NCI-H748 (cell line): ENCODE data around the gene SERPINA9.
A peak's percentile ranks its signal among the peaks of the same experiment; 100 is the strongest.
"Not testable (repeated sequence)": the region's sequence is repeated elsewhere in the genome, so short reads cannot be mapped to it uniquely, and the experiment has no call there.

ENCODE experiments used
- DNase-seq: peaks from one replicate; lab custom pipeline; 2025; ENCODE audit not compliant: unreplicated experiment; lab: John Stamatoyannopoulos, UW

The SERPINA9 gene

DNA sequence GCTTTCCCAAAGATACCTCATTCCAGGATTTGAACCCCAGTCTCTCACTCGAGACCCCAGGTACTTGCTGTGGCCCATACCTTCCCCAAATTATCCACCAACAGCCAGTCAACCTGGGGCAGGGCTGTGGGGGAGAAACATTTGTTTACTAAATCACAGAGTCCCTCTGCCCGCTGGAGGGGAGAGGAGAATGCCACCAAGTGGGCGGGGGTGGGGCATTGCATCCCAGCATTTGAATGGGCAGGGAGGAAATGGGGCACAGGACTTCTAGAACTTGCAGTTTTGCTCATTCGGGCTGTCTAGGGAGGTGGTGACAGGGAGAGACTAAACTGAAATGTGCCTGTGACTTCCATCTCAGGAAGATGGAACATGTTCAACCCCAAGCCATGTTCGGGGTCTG, 10.9 kb upstream of the SERPINA9 start:
- no peak for DNase-seq

DNA sequence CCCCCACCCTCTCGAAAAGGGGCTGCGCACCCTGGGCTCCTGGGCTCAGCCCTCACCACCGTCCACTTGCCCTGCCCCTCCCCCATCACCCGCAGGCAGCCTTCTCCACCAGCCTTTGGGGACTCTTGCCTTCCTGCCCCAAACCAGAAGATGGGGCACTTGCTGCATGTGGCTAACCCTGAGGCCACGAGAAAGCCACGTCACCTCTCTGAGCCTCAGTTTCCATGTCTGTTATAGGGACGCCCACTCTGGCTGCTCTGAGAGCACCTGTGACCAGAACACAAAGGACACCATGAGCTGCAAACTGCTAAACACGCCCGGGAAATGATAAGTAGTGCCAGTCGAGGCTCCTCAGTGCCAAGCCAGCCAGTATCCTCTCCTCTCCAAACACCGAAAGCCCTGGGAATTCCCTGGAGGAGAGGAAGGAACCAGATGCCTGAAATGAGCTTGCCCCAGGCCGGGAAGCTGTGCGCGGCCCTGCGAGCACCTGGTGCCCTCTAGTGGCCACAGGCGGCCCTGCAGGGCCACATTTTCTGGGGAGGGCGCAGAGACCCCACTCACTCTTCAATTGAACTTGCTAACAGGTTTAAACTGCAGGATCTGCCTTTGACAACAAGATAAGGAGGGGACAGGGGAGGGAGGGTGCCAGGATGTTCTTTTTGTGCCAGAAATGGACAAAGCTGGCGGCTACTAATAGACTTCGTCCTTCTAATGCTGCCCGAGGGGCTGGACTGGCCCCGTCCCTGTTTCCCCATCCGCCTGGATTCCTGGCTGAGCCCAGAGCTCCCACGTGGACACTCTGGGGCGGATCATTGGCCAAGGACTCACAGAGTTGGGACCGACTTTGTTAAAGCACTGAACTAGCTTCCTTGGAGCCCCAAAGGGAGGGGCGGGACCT, 10.2 kb upstream of the SERPINA9 start:
- DNase-seq: peak; percentile 63

DNA sequence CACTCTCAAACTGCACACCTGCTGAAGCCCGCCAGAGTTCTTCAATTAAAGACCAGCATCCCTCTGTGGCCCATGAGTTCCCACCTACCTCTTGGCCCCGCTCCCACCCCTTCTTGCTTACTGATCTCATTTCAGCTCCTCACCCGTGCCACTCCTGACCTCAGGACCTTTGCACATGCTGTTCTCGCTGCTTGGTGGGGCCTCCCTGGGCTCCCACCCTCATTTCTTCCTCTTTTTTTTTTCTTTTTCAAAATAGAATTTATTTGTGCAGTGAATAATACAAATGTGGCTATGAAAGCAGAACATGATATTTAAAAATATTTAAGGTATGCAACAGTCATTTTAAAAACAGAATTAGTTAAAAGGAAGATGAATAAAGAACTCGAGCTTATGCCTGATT, 8.5 kb upstream of the SERPINA9 start:
- no peak for DNase-seq

DNA sequence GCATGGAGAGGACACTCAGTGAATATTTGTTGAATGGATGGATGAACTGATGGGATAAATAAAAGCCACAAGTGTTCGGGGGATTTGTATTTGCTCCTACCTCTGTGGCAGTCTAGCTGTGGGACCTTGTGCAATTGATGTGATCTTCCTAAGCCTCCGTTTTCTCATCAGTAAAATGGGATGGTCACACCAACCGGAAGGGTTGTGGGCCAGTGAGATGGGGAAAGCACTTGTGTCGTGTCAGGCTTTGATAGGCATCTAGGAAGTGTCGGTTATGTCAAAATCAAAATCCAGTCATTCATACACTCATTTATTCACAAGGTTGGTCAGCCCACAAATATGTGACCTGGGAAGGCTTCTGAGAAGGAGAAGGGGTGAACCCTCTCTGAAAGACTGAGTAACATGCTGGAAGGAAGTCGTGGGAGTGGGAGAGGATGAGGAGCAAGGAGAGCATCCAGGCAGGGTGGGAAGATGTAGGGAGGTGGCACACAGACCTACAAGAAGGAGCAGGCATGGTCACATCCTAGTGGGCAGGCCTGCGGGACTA, 7.8 kb upstream of the SERPINA9 start:
- no peak for DNase-seq

DNA sequence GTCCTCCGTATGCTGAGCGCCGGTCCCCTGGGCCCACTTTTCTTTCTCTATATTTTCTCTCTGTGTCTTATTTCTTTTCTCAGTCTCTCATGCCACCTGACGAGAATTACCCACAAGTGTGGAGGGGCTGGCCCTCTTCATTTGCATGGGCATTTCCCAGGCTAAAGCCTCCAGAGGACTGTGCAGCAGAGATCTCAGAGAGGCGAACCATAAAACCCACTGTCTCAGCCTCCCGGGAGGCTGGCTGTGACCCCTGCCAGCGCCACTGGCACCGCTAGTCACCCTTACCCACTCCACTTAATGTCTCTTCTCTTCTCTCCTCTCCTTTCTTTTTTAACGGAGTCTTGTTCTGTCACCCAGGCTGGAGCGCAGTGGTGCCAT, 7.1 kb upstream of the SERPINA9 start:
- no peak for DNase-seq

DNA sequence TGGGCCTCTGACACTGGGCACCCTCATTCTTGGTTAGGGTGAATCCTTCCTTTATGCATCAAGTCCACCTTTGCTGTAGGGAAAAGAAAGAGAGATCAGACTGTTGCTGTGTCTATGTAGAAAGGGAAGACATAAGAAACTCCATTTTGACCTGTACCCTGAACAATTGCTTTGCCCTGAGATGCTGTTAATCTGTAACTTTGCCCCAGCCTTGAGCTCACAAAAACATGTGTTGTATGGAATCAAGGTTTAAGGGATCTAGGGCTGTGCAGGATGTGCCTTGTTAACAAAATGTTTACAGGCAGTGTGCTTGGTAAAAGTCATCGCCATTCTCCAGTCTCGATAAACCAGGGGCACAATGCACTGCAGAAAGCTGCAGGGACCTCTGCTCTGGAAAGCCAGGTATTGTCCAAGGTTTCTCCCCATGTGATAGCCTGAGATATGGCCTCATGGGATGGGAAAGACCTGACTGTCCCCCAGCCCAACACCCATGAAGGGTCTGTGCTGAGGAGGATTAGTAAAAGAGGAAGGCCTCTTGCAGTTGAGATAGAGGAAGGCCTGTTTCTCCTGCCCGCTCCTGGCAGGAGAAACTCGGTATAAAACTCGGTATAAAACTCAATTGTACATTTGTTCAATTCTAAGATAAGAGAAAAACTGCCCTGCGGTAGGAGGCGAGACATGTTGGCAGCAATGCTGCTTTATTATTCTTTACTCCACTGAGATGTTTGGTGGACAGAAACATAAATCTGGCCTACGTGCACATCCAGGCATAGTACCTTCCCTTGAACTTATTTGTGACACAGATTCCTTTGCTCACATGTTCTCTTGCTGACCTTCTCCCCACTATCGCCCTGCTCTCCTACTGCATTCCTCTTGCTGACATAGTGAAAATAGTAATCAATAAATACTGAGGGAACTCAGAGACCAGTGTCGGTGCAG, 6.4 kb upstream of the SERPINA9 start:
- DNase-seq: not testable (repeated sequence)

DNA sequence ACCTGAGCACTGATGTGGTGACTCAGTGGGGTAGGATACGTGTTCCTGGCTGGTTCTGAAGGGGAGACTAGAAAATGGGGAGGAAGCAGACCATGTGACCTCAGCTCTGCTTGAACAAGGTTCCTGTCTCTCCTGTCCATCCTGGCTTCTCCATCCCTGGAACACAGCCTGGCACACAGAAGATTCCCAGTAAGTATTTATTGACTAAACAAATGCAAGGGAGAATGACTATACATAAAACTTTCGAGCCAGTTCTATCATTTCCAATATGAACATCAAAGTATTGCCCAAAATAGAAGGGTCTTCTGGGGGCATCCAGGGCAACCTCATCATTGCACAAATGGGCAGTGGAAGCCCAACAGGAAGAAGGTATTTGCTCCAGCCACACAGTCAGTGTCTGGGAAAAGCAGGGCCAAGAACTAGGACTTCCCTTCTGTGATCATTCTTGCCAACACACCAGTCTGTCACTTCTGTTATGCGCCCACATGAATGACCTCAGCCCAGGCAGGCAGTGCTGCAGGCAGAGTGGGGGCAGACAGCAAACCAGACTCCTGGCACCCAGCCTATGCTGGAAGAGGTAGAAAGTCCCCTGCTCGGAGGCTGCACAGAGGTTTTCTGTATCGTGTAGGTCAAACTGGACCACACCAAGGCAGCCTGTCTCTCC, 5.6 kb upstream of the SERPINA9 start:
- DNase-seq: no peak

DNA sequence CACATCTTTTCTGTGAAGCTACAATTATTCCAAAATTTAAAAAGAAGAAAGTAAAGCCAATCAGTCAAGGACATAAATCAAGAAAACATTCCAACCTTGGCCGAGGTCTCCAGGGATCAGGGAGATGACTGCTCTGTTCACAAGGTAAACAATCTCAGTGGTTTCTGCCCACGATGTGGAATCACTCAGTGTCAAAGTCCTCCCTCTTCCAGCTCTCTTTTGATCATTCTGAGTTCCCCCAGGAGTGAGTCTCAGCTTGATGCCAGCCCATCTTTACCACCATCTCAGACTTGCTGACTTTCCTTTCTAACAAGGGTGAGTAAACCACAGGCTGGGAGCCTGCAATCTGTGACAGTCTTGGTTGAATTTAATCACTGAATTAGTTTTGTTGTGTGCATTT, 4.8 kb upstream of the SERPINA9 start:
- DNase-seq: no peak

DNA sequence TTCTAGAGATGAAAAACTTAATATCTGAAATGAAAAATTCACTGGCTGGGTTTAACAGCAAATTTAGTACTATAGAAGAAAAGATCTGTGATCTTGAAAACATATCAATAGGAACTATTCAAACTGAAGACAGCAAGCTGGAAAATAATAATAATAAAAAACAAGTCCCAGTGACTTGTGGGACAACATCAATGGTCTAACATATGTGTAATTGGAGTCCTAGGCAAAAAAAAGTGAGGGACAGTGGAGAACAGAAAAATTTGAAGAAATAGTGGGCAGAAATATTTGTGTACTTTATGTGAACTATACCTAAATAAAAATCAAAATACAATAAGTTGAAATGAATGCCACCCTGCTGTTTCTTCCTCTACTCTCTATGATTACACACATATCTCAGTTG, 2.4 kb upstream of the SERPINA9 start:
- no peak for DNase-seq

DNA sequence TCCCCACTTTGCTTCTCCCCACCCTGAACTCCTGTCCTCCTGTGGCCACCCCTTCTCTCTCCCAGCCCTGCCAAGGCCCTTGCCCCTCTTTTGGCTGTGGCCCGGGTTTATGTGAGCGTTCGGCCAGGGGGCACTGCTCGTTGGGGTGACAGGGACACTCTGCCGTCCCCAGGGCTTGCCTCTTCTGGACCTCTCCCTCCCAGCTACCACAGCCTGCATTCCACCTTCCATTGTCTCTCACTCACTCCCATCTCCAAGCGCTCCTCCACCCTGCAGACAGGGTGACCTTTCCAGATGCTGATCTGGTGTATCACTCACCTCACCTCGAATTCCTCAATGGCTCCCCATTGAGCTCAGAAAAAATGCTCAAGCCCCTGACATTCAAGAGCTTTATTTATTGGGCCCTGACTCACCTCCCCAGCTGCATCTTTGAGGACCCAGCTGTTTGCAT, 1.4 kb downstream of the SERPINA9 start:
- DNase-seq: no peak

DNA sequence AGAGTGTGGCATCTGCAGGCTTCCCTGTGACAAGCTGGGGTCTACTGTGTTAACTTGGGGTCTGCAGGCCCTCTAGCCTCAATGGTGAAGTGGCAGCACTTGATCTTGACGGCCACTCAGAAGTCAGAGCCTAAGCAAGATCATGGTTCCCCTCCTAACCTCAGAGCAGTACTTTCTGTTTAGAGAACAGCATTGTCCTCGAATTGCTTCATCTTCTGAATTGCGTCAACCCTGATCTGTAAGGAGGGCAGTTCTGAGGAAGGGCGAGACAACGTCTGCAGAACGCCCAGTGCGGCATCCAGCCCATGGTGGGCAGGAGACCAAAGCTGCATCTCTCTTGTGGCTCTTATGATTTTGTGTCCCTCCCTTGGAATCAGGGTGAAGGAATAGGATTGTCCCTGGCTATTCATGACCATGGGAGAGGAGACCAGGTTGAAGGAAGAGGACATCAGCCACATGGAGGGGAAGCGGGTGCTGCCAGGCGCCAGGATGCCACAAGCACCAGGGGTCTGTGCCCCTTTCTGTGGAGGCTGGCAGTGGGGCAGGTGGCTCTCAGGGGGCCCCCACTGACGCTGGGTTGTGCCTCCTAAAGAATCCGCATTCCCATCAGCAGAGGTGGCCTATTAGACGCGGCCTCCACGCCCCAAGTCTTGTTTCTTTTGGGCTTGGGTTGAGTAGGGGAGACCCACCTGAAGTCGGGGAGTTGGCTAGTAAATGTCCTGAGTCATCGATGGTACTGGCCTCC, 2.2 kb downstream of the SERPINA9 start:
- DNase-seq: no peak

DNA sequence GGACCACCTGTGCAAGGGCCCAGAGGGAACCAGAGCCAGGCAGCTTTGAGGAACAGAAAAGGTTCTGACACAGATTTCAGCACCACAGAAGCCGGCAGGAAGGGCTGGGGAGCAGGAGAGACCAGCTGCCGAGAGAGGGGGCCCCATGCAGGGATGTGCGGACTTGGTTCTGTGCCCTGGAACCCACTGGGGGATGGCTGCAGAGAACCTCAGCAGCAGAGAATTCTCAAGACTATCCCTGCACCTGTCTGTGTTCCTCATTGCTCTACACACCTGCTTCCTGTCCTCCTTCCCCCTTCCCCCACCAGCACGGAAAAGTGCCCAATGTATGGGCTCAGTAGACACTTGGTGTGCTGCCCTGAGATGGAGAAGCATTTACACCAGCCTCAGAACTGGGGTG, 3.2 kb downstream of the SERPINA9 start:
- DNase-seq: no peak

DNA sequence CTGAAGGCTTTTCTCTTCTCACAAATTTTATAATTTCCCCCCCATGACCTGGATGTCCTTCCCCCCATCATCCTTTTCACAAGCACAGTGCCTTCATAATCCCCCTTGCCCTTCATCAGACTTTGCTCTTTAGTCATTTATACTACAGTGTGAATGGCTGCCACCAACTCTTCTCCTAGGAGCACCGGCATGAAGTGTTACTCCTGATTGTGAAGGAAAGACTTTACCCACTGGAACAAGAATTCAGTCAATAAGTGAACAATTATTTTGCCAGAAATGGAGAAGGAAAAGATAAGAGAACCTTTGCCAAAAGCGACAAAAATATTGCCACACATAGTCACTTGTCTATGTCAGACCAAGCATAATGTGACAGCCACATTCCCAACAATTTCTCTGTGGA, 5.0 kb downstream of the SERPINA9 start:
- no peak for DNase-seq

DNA sequence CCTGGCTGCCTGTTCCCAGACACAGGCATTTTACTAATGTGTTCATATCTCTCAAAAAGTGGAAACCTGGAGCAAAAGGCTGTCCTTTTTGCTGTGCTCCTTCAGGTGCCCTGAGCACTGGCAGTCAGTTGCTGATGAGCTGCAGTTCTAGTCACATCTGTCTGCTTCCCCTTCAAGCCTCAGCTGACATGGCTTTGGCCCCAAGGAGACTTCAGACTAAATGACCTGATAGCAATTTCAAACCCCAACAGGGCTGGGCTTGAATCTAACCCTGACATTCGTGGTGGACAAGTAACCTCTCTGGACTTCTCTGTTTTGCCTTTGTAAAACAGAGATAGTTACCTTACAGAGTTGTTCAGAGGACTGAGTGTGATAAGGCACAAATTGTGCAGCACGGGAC, 5.7 kb downstream of the SERPINA9 start:
- no peak for DNase-seq

DNA sequence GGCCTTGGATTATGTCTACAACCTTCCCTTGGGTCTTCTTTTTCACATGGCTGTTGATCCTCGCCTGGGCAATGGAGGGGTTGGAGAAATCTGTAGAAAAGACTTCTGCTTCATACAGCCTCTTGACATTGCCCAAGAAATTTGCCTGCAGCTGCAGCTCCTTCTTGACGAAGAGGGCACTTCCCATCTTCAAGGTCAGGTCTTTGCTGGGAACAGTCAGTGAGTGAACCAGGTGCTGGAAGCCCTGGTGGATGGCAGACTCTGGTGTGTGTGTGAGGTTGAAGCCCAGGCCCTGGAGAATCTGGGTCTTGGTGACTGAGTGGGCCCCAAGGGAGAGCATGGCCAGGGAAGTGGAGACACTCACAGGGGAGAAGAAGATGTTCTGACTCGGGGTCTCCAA, 6.7 kb downstream of the SERPINA9 start:
- no peak for DNase-seq

DNA sequence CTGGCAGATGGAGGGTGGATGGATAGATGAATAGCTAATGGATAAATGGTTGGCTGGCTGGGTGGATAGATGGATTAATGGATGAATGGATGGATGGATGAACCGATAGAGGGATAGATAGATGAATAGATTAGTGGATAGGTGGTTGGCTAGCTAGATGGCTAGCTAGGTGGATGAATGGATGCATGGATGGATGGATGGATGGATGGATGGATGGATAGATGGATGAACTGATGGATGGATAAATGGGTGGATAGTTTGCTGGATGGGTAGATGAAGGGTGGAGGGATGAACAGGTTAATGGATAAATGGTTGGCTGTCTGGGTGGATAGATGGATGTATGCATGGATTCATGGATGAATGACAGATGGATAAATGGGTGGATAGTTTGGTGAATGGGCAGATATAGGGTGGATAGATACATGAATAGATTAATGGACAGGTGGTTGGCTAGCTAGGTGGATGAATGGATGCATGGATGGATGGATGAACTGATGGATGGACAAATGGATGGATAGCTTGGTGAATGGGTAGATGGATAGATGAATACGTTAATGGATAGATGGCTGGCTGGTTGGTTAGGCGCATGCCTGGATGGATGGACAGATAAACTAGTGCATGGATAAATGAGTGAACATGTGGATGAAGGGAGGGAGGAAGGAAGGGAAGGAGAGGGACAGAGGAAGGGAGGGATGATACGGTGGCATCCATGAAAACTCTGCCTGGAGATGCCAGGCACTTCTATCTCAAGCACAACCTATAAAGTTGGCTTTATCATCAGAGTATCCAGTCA, 8.1 kb downstream of the SERPINA9 start:
- no peak for DNase-seq

DNA sequence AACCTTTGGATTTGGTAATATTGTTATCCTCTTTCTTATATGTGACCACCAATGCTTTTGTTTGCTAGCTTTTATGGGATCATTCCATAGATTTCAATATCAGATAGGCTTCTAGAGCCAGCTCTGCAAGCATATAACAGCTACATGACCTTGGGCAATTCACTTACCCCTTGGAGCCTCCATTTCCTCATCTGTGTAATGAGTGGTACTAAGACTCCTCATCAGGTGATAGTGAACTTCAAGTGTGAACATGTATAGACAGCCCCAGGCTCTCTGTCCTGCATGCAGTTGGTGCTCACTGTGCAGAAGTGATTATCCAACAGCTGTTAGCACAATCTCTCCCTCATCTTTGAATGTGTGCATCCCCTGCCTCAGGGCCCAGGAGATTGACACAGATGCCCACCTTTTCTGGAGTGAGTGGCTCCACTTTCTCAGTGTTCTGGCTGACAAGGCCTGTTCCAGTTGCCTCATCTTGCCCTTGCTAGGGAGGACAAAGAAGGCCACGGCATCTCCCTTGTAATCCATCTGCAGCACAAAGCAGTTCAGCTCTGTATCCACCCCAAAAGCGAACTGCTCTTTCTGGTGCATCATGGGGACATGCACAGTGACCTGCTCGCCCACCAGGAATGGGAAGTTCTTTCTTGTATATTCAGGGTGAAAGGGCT, 9.2 kb downstream of the SERPINA9 start:
- no peak for DNase-seq

DNA sequence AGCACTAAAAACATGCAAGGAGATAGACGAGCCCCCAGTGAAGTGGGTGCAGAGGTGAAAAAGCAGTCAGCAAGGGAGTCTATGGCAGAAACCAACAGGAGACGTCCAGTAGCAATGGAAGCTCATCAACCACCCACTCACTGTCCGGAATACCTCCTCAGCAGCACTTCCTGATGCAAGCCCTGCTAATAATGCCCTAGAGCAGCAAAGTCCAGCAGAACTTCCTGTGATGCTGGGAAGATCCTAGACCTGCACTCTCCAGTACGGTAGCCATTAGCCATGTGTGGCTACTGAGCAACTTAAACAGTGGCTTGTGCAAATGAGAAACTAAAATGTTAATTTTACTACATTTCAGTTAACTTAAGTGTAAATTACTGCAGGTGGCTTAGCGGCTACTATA, 11.0 kb downstream of the SERPINA9 start:
- DNase-seq: no peak

DNA sequence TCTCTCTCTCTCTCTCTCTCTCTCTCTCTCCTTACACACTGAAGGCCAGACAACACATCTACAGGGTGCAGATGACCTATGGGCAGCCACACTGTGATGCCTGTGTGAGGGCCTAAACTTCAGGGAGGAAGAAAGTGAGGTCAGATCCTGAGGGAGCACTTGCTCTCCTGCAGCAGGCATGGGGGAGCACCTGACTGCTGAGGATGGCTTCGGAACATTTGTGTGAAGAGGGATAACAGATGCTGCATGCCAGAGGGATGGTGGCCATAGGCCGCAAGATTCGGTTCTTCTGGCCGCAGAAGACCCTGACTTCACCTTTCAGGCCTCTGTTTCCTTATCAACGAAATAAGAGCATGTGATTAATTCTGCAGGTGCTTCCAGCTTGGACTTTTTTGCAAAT, 11.7 kb downstream of the SERPINA9 start:
- DNase-seq: no peak
